Activated CD4-positive, alpha-beta T cell treated with anti-CD3 and anti-CD28 coated beads, Interleukin-2, amount 10 ng/mL, durations not matched to agents 7 days and 5 days (primary cell): ENCODE data around the gene ARHGAP45. TPM values are rescaled to one million over a fixed set of nuclear protein-coding genes. Genes with fewer than 3 reads are reported as not detected.

Source experiments
- CTCF ChIA-PET: fragments of 350-600 bp; sonication (Branson Sonifier 250); formaldehyde crosslinking; loops from one replicate; lab custom pipeline; 2021; ENCODE audit warnings: antibody characterized with exemption; lab: Charles Lee
- POLR2A ChIA-PET: fragments of 350-600 bp; sonication (Branson Sonifier 250); formaldehyde crosslinking; loops from one replicate; lab custom pipeline; 2021; ENCODE audit warnings: antibody characterized with exemption; lab: Charles Lee
- DNase-seq: peaks from one replicate; pipeline ENCODE4 v3.0.0-alpha.2; 2020
- H3K27ac Mint-ChIP-seq: one replicate; pipeline ENCODE4 v1.8.0; 2021; ENCODE audit warnings: mild to moderate bottlenecking, moderate library complexity, mixed read lengths
- H3K27me3 Mint-ChIP-seq: one replicate; pipeline ENCODE4 v1.8.0; 2021; ENCODE audit warnings: mixed read lengths
- H3K36me3 Mint-ChIP-seq: one replicate; pipeline ENCODE4 v1.8.0; 2021; ENCODE audit warnings: low read depth, mixed read lengths
- H3K4me1 Mint-ChIP-seq: one replicate; pipeline ENCODE4 v1.8.0; 2021; ENCODE audit warnings: mixed read lengths
- H3K4me3 Mint-ChIP-seq: one replicate; pipeline ENCODE4 v1.8.0; 2021; ENCODE audit warnings: mild to moderate bottlenecking, moderate library complexity, mixed read lengths
- H3K9me3 Mint-ChIP-seq: one replicate; pipeline ENCODE4 v1.8.0; 2021; ENCODE audit warnings: mixed read lengths
- total RNA-seq, 2 experiments: library from RNA; stranded (reverse); gene quantifications; one replicate each; pipeline ENCODE4 v1.2.3, GENCODE V29; 2021

The ARHGAP45 gene
- total RNA-seq, 2 experiments from 2014 or later, result 487 to 570 TPM

DNA sequence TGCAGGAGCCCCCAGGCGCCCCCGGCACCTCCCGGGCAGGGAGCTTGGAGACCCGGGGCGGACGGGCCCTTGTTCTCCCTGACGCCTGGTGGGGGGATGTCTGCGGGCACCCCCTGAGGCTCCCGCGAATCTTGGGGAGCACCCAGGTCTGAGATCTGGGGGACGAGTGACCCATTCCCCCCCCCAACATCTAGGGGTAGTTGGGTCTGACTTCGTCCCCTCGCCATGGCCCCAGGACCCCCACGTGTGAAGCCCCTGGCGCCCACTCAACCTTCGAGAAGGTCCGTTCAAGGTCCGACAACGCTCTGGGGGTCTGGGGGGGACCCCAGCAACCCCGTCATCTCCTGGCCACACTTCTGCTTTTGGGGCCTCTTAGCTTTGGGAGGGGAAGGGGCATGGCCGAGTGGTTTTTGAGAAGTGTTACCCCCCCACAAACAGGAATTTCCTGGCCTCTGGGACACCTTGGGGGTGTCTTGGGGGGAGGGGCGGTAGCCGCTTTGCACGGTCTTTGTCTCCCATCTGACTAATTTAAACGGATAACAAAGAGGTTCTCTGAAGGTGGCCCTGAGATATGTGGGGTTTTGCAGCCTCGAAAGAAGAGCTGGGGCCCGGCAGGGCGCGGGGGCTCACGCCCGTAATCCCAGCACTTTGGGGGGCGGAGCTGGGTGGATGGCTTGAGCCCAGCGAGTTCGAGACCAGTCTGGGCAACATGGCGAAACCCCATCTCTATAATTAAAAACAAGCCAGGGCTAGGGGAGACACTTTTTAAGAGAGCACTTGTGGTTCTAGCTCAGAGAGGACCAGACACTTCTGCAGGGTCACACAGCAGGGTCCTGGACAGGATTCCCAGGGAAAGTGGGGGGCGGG lies 40.0 kb upstream of the ARHGAP45 start:
- DNase-seq, result peak; percentile 47
- no peaks in the 10 kb centered on the region for H3K9me3 Mint-ChIP-seq
- no peaks in the 10 kb centered on the region for H3K27me3 Mint-ChIP-seq
- CTCF ChIA-PET, result interaction anchor here (0.6 to 2.7 kb wide), 11 partner anchors 10 to 427 kb away, joined by 3 to 15 read pairs (median 3); no protein-coding TSS in a partner anchor
- peak overlapping the region; percentile 93 for H3K27ac Mint-ChIP-seq
- POLR2A ChIA-PET, result interaction anchor here (0.7 kb wide), 1 partner anchor 242 kb away, joined by 3 read pairs; the partner anchor contains the start of gene CIRBP
- H3K4me1 Mint-ChIP-seq, result peaks cover 21% of the 10 kb centered on the region
- peak overlapping the region; percentile 98 for H3K4me3 Mint-ChIP-seq
- H3K36me3 Mint-ChIP-seq, result peaks cover 22% of the 10 kb centered on the region

DNA sequence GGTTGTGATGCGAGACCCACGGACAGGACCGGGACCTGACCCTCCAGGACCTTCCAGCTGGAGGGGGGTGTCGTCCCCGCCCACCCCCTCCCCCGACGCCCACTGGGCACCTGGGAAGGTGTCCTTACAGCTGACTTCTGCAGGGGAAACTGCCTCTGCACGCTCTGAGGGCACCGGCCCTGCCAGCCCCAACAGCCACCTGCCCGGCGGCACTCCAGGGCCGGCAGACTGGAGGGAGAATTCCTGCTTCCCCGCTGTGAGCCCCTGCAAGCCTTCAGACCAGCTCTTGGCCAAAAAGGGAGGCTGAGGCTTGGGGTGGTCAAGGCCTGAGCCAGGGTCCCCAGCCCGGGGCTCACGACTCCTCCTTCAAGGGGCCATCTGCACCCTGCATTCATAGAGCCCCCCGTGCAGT lies 39.3 kb upstream of the ARHGAP45 start:
- Mint-ChIP-seq H3K9me3 (no peaks in the 10 kb centered on the region), H3K4me1 (peaks cover 27% of the 10 kb centered on the region), H3K36me3 (peaks cover 29% of the 10 kb centered on the region), H3K4me3 (peak overlapping the region; percentile 98), H3K27ac (peak overlapping the region; percentile 93), H3K27me3 (no peaks in the 10 kb centered on the region)
- ChIA-PET POLR2A (no interaction called here), CTCF (interaction anchor here (0.6 to 2.7 kb wide), 10 partner anchors 9 to 426 kb away, joined by 3 to 15 read pairs (median 4); no protein-coding TSS in a partner anchor)
- no peak for DNase-seq

DNA sequence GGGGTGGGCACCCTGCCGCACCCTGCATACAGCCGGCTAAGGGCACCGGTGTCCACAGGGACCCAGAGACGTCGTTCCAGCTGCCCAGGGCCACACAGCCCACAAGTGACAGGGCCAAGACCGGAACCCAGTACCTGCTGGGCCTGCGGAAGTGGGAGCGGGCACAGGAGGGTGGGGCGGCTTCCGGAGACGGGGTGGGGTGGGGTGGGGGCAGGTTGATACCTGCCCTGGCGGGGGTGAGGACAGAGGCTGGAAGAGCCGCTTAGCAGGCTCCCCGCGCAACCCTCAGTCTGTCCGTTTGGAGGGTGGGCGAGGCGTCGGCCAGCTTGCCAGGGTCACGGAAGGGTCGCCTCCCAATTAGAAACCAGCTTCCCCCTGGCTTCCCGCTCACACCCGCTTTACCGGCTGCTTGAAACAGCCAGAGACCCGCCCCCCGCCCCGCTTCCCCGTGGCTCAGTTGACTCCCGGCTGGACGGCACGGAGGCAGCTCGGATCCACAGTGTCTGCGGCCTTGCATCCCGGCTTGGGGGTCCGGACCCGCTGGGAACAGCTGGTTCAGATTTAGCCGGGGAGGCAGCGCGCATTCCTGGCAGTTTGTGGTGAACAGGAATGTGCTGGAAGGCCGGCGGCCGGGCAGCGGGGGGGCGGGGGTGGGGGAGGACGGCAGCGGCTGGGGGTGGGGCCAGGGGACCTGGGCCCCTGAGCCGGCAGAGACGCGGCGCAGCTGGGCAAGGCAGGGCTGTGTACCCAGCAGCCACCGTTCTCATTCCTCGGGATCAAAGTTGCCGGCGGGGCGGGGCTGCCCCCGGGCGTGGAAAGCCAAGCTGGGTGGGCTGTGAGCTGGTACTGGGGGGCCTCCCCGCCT lies 38.7 kb upstream of the ARHGAP45 start:
- Mint-ChIP-seq H3K9me3 (no peaks in the 10 kb centered on the region), H3K27ac (peak overlapping the region; percentile 86), H3K27me3 (no peaks in the 10 kb centered on the region), H3K4me1 (peaks cover 32% of the 10 kb centered on the region), H3K4me3 (peak overlapping the region; percentile 98), H3K36me3 (peaks cover 35% of the 10 kb centered on the region)
- CTCF ChIA-PET, result interaction anchor here (0.6 to 2.7 kb wide), 10 partner anchors 8 to 332 kb away, joined by 3 to 15 read pairs (median 4); no protein-coding TSS in a partner anchor
- POLR2A ChIA-PET, result interaction anchor here (0.6 kb wide), 1 partner anchor 10 kb away, joined by 3 read pairs; no protein-coding TSS in a partner anchor
- DNase-seq, result peak; percentile 72

DNA sequence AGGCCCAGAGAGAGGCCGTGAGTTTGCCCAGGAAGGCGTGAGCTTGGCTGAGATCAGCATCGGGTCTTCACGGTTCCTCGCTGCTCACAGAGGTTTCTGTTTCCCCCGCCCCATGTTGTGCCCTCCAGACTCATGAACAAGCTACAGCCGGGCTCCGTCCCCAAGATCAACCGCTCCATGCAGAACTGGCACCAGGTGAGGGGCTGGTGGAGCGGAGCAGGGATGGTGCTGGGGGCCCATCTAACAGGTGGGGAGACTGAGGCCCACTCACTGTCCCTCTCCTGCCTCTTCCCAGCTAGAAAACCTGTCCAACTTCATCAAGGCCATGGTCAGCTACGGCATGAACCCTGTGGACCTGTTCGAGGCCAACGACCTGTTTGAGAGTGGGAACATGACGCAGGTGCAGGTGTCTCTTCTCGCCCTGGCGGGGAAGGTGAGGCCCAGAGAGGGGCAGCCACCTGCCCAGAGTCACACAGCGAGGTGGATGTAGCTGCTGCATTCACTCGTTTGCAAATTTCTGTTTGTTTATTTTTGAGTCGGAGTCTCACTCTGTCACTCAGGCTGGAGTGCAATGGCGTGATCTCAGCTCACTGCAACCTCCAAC lies 34.6 kb upstream of the ARHGAP45 start:
- H3K4me1 Mint-ChIP-seq, result peaks cover 52% of the 10 kb centered on the region
- peak overlapping the region; percentile 25 for H3K27ac Mint-ChIP-seq
- CTCF ChIA-PET, result interaction anchor here (1.2 kb wide), 1 partner anchor 45 kb away, joined by 3 read pairs; no protein-coding TSS in a partner anchor

DNA sequence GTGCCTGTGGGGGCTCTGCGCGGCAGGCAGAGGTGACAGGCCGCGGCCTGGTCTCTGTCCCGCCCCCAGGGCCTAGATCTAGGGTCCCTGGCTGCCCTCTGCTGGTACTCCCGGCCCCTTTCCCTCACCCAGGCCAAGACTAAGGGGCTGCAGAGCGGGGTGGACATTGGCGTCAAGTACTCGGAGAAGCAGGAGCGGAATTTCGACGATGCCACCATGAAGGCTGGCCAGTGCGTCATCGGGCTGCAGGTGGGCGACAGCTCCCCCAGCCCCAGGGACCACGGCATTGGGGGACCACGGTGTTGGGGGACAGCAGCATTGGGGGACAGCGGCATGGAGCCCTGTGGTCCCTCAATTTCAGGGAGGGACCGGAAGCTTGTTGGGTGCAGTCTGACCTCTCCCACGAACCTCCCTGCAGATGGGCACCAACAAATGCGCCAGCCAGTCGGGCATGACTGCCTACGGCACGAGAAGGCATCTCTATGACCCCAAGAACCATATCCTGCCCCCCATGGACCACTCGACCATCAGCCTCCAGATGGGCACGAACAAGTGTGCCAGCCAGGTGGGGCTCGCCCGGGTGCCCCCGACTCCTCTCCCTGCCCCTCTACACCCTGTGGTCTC lies 30.9 kb upstream of the ARHGAP45 start:
- Mint-ChIP-seq H3K36me3 (peaks cover 60% of the 10 kb centered on the region), H3K4me3 (no peak overlapping the region), H3K27me3 (no peaks in the 10 kb centered on the region), H3K4me1 (peaks cover 67% of the 10 kb centered on the region), H3K9me3 (no peaks in the 10 kb centered on the region), H3K27ac (peak overlapping the region; percentile 71)
- ChIA-PET CTCF (interaction anchor here (1.3 to 3.9 kb wide), 2 partner anchors 10 to 67 kb away, joined by 3 to 15 read pairs; partner anchors contain the start of gene CNN2), POLR2A (no interaction called here)
- DNase-seq, result no peak

More for the DNA sequence above, 34.6 kb upstream of the ARHGAP45 start:
- no peak for DNase-seq
- POLR2A ChIA-PET, result interaction anchor here (0.6 kb wide), 2 partner anchors 16 to 42 kb away, joined by 8 to 10 read pairs; no protein-coding TSS in a partner anchor
- no peaks in the 10 kb centered on the region for H3K9me3 Mint-ChIP-seq
- H3K36me3 Mint-ChIP-seq, result peaks cover 54% of the 10 kb centered on the region
- H3K4me3 Mint-ChIP-seq, result no peak overlapping the region
- no peaks in the 10 kb centered on the region for H3K27me3 Mint-ChIP-seq

DNA sequence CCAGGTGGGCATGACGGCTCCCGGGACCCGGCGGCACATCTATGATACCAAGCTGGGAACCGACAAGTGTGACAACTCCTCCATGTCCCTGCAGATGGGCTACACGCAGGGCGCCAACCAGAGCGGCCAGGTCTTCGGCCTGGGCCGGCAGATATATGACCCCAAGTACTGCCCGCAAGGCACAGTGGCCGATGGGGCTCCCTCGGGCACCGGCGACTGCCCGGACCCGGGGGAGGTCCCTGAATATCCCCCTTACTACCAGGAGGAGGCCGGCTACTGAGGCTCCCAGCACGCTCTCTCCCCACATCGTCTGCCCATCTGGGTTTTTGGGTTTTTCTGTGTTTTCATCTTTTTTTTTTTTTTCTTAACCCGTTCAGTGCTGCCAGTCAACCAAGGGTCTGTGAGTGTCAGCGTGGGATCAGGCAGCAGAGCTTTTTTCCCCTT lies 29.3 kb upstream of the ARHGAP45 start:
- H3K27me3 Mint-ChIP-seq, result no peaks in the 10 kb centered on the region
- peaks cover 54% of the 10 kb centered on the region for H3K36me3 Mint-ChIP-seq
- ChIA-PET POLR2A (interaction anchor here (1.0 kb wide), 1 partner anchor 9 kb away, joined by 3 read pairs; no protein-coding TSS in a partner anchor), CTCF (interaction anchor here (1.0 to 3.9 kb wide), 5 partner anchors 9 to 229 kb away, joined by 3 to 15 read pairs (median 4); partner anchors contain the start of gene CNN2)
- DNase-seq, result no peak
- H3K27ac Mint-ChIP-seq, result peak overlapping the region; percentile 91
- H3K4me1 Mint-ChIP-seq, result peaks cover 70% of the 10 kb centered on the region
- peak overlapping the region; percentile 99 for H3K4me3 Mint-ChIP-seq
- no peaks in the 10 kb centered on the region for H3K9me3 Mint-ChIP-seq

DNA sequence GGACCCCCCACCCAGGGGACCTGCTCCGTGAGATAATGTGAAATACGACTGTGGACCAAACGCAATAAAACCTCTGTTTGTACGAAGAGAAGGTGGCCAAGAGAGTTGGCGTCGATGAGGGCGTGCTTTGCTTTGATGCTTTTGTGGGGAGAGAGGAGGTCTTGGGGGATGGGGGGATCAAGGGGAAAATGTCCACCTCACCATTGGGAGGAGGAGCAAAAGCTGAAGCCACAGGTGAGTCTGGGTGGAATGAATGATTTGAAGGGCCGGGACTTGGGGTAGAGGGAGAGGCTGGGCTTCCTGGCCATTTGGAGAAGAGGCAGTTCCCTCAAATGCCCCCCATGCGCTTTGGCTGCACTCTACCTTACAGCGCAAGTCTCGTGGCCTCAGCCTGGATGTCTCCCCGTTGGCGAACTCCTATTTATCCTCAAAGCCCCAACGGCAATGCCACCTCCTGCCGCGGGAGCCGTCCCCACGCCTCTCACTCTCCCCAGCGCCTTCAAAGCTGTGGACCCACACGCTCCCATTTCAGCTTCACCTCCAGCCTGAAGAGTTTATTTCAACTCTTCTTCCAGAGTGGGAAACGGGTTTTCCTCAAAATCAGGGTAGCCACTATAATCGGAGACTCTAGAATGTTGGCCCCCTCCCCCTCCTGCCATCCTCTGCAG lies 27.9 kb upstream of the ARHGAP45 start:
- Mint-ChIP-seq H3K36me3 (peaks cover 47% of the 10 kb centered on the region), H3K9me3 (no peaks in the 10 kb centered on the region), H3K27me3 (no peaks in the 10 kb centered on the region), H3K27ac (peak overlapping the region; percentile 91), H3K4me1 (peaks cover 64% of the 10 kb centered on the region), H3K4me3 (peak overlapping the region; percentile 99)
- ChIA-PET POLR2A (interaction anchor here (0.8 to 1.0 kb wide), 2 partner anchors 18 to 28 kb away, joined by 3 read pairs; partner anchors contain the start of genes ARHGAP45 and RNU6-2), CTCF (interaction anchor here (0.6 to 3.1 kb wide), 10 partner anchors 9 to 227 kb away, joined by 3 to 11 read pairs (median 4); partner anchors contain the start of gene CNN2)
- no peak for DNase-seq

DNA sequence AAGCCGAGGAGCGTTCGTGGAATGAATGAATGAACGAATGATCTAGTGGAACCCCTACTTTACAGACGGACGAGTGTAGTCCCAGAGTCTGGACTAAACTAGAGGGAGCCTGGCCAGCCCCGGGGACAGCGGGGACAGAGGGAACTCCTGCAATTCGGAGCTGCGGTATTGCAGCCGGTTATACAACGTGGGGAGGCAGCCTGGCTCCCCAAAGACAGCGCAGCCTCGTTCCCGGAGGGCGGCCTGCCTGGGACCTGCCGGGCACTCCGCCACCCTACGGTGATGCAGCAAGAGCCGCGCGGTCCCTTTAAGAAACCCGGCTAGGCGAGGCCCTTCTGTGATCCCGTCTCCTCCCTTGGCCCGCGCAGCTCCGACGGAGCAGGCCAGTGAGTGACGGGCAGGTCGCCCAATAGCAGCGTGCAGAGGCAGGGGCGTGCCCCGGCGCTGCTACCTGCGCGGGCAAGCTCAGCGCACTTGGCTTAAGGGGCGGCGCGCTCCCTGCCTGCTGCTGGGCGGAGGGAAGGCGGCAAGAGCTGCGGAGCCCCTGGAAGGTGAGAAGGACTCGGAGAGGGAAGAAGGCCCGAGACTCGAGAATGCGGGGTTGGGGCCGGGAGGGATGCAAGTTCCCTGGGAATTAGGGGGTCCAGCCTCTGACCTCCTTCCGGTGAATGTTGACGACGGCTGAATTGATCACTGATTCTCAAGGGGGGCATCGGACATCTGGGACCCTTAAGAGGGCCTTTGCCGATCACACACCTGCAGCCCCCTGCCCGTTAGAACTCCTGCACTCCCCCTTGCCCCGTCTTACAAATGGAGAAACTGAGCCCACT lies 27.1 kb upstream of the ARHGAP45 start, which contains the start of gene ABCA7:
ABCA7 (plus strand) TSS at position 462 of the 830 bp plus-strand sequence. CDS start 1,255 bp downstream, outside the sequence.
- ChIA-PET CTCF (interaction anchor here (0.6 to 3.1 kb wide), 11 partner anchors 8 to 235 kb away, joined by 3 to 11 read pairs (median 3); partner anchors contain the start of genes ARHGAP45, CNN2 and FAM174C), POLR2A (interaction anchor here (0.8 kb wide), 1 partner anchor 18 kb away, joined by 3 read pairs; the partner anchor contains the start of gene RNU6-2)
- no peaks in the 10 kb centered on the region for H3K9me3 Mint-ChIP-seq
- peak within 1 kb of the TSS; percentile 99 for H3K4me3 Mint-ChIP-seq
- peaks cover 53% of the 10 kb centered on the region for H3K36me3 Mint-ChIP-seq
- H3K27ac Mint-ChIP-seq, result peak within 1 kb of the TSS; percentile 91
- H3K27me3 Mint-ChIP-seq, result no peaks in the 10 kb centered on the region
- H3K4me1 Mint-ChIP-seq, result peaks cover 64% of the 10 kb centered on the region
- peak; percentile 99 for DNase-seq

DNA sequence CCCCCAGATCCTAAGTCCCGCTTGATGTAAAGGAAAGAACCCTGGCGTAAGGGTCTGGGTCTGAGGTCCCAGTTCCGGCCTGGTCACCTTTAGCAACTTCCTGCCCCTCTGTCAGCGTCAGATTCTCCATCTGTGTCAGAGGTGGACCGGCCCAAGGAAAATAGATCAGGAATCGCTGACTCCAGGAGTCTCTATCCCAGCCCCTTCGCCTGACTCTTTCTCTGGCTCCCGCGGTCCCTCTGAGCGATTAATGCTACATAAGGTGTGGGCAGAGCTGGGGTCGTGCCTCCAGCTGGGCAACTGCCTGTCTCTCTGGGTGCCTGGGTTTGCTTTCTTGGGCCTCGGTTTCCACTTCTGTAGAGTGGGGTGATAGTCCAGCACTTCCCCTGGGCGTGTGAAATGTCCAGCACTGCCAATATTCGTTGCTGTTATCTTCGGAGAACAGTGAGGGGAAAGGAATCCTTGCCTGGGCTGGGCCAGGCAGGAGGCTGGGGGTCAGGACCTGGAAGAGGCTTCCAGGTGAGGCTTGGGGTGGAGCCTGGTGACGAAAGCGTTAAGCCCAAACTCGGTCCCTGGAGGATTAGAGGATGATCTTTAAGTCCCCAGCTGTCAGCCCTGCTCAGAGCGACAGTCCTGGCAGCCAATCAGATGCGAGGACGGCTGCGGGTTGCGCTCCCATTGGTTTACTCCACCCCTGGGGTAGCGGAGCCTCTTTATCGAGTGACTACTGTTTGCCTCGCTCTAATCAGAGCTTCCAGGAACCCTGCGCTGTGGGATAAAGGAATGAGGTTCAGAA lies 26.3 kb upstream of the ARHGAP45 start:
- CTCF ChIA-PET, result interaction anchor here (0.7 to 3.1 kb wide), 10 partner anchors 8 to 235 kb away, joined by 3 to 11 read pairs (median 3); partner anchors contain the start of genes ARHGAP45, CNN2 and FAM174C
- POLR2A ChIA-PET, result interaction anchor here (1.0 kb wide), 2 partner anchors 27 to 47 kb away, joined by 3 read pairs; no protein-coding TSS in a partner anchor
- H3K4me1 Mint-ChIP-seq, result peaks cover 61% of the 10 kb centered on the region
- DNase-seq, result peak; percentile 94
- peaks cover 52% of the 10 kb centered on the region for H3K36me3 Mint-ChIP-seq
- peak overlapping the region; percentile 91 for H3K27ac Mint-ChIP-seq
- no peaks in the 10 kb centered on the region for H3K27me3 Mint-ChIP-seq
- H3K4me3 Mint-ChIP-seq, result peak overlapping the region; percentile 99
- H3K9me3 Mint-ChIP-seq, result no peaks in the 10 kb centered on the region
